Measurements from ENCODE around the gene CTAGE15. TPM values are rescaled to one million over a fixed set of nuclear protein-coding genes. Genes with fewer than 3 reads are reported as not detected.
"Not testable (repeated sequence)": the region's sequence is repeated elsewhere in the genome, so short reads cannot be mapped to it uniquely, and the experiment has no call there.

The CTAGE15 gene
- total RNA-seq, 2 experiments from 2014 or later = not detected

- CTCF ChIA-PET (ENCODE audit: unreplicated experiment); H3K4me1 ChIP-seq (ENCODE audit: insufficient read depth, low read length, poor library complexity, severe bottlenecking); BruUV-seq (replicated peaks); H3K79me2 ChIP-seq (ENCODE audit: insufficient read depth, low read depth, low read length); POLR2A ChIA-PET; H3K36me3 ChIP-seq (ENCODE audit: insufficient read depth, low read length); H3K9me3 ChIP-seq (ENCODE audit: low read length); H3K27ac ChIP-seq (ENCODE audit: low read depth, low read length, poor library complexity, severe bottlenecking); H3K9me2 ChIP-seq (ENCODE audit: insufficient read depth, low read length); intact Hi-C loops (cut with micrococcal nuclease; ENCODE audit: unreplicated experiment); H3K4me2 ChIP-seq (ENCODE audit: low read length); H3K4me3 ChIP-seq (ENCODE audit: low read depth, low read length, poor library complexity, severe bottlenecking); DNase-seq (ENCODE audit: low spot score); H4K20me1 ChIP-seq (ENCODE audit: insufficient read depth, low read length); H2AFZ ChIP-seq (ENCODE audit: low read length): not testable (repeated sequence)
These were observed 28.1 kb upstream of the CTAGE15 start for GRCh38 chr7:143543288-143544038.

GRCh38 chr7:143555968-143556367, 15.6 kb upstream of the CTAGE15 start:
- CTCF ChIA-PET (ENCODE audit: unreplicated experiment); H3K36me3 ChIP-seq (ENCODE audit: insufficient read depth, low read length); DNase-seq (ENCODE audit: low spot score); intact Hi-C loops (cut with micrococcal nuclease; ENCODE audit: unreplicated experiment); H3K4me3 ChIP-seq (ENCODE audit: low read depth, low read length, poor library complexity, severe bottlenecking); H4K20me1 ChIP-seq (ENCODE audit: insufficient read depth, low read length); H3K9me2 ChIP-seq (ENCODE audit: insufficient read depth, low read length); H3K4me2 ChIP-seq (ENCODE audit: low read length); POLR2A ChIA-PET; H3K9me3 ChIP-seq (ENCODE audit: low read length); H3K79me2 ChIP-seq (ENCODE audit: insufficient read depth, low read depth, low read length); BruUV-seq (replicated peaks); H3K27ac ChIP-seq (ENCODE audit: low read depth, low read length, poor library complexity, severe bottlenecking); H3K4me1 ChIP-seq (ENCODE audit: insufficient read depth, low read length, poor library complexity, severe bottlenecking); H2AFZ ChIP-seq (ENCODE audit: low read length): not testable (repeated sequence)

- BruUV-seq (replicated peaks); CTCF ChIA-PET (ENCODE audit: unreplicated experiment): not testable (repeated sequence)
These were observed 8.3 kb upstream of the CTAGE15 start for GRCh38 chr7:143563306-143563705.

GRCh38 chr7:143566001-143566400, 5.6 kb upstream of the CTAGE15 start:
- BruUV-seq (replicated peaks); POLR2A ChIA-PET; H3K79me2 ChIP-seq (ENCODE audit: insufficient read depth, low read depth, low read length): not testable (repeated sequence)

More at GRCh38 chr7:143563306-143563705, 8.3 kb upstream of the CTAGE15 start:
- H3K36me3 ChIP-seq (ENCODE audit: insufficient read depth, low read length); H3K4me3 ChIP-seq (ENCODE audit: low read depth, low read length, poor library complexity, severe bottlenecking); H3K4me2 ChIP-seq (ENCODE audit: low read length); H4K20me1 ChIP-seq (ENCODE audit: insufficient read depth, low read length); H3K27ac ChIP-seq (ENCODE audit: low read depth, low read length, poor library complexity, severe bottlenecking); POLR2A ChIA-PET; H3K4me1 ChIP-seq (ENCODE audit: insufficient read depth, low read length, poor library complexity, severe bottlenecking); H3K79me2 ChIP-seq (ENCODE audit: insufficient read depth, low read depth, low read length); H3K9me2 ChIP-seq (ENCODE audit: insufficient read depth, low read length); intact Hi-C loops (cut with micrococcal nuclease; ENCODE audit: unreplicated experiment); H2AFZ ChIP-seq (ENCODE audit: low read length); DNase-seq (ENCODE audit: low spot score); H3K9me3 ChIP-seq (ENCODE audit: low read length): not testable (repeated sequence)

GRCh38 chr7:143588183-143588582, 16.6 kb downstream of the CTAGE15 start:
- H3K36me3 ChIP-seq (ENCODE audit: insufficient read depth, low read length); H2AFZ ChIP-seq (ENCODE audit: low read length); BruUV-seq (replicated peaks); H4K20me1 ChIP-seq (ENCODE audit: insufficient read depth, low read length); H3K9me2 ChIP-seq (ENCODE audit: insufficient read depth, low read length); DNase-seq (ENCODE audit: low spot score); H3K27ac ChIP-seq (ENCODE audit: low read depth, low read length, poor library complexity, severe bottlenecking); H3K4me1 ChIP-seq (ENCODE audit: insufficient read depth, low read length, poor library complexity, severe bottlenecking); POLR2A ChIA-PET; H3K4me2 ChIP-seq (ENCODE audit: low read length); intact Hi-C loops (cut with micrococcal nuclease; ENCODE audit: unreplicated experiment); H3K79me2 ChIP-seq (ENCODE audit: insufficient read depth, low read depth, low read length); H3K9me3 ChIP-seq (ENCODE audit: low read length); CTCF ChIA-PET (ENCODE audit: unreplicated experiment); H3K4me3 ChIP-seq (ENCODE audit: low read depth, low read length, poor library complexity, severe bottlenecking): not testable (repeated sequence)

More at GRCh38 chr7:143566001-143566400, 5.6 kb upstream of the CTAGE15 start:
- DNase-seq (ENCODE audit: low spot score); H2AFZ ChIP-seq (ENCODE audit: low read length); H4K20me1 ChIP-seq (ENCODE audit: insufficient read depth, low read length); H3K27ac ChIP-seq (ENCODE audit: low read depth, low read length, poor library complexity, severe bottlenecking); H3K9me2 ChIP-seq (ENCODE audit: insufficient read depth, low read length); H3K4me2 ChIP-seq (ENCODE audit: low read length); H3K4me3 ChIP-seq (ENCODE audit: low read depth, low read length, poor library complexity, severe bottlenecking); CTCF ChIA-PET (ENCODE audit: unreplicated experiment); H3K9me3 ChIP-seq (ENCODE audit: low read length); H3K36me3 ChIP-seq (ENCODE audit: insufficient read depth, low read length); H3K4me1 ChIP-seq (ENCODE audit: insufficient read depth, low read length, poor library complexity, severe bottlenecking); intact Hi-C loops (cut with micrococcal nuclease; ENCODE audit: unreplicated experiment): not testable (repeated sequence)

GRCh38 chr7:143589897-143590296, 18.3 kb downstream of the CTAGE15 start:
- DNase-seq (ENCODE audit: low spot score); H2AFZ ChIP-seq (ENCODE audit: low read length); CTCF ChIA-PET (ENCODE audit: unreplicated experiment); H4K20me1 ChIP-seq (ENCODE audit: insufficient read depth, low read length); H3K27ac ChIP-seq (ENCODE audit: low read depth, low read length, poor library complexity, severe bottlenecking); H3K9me3 ChIP-seq (ENCODE audit: low read length); intact Hi-C loops (cut with micrococcal nuclease; ENCODE audit: unreplicated experiment); H3K4me2 ChIP-seq (ENCODE audit: low read length); H3K4me3 ChIP-seq (ENCODE audit: low read depth, low read length, poor library complexity, severe bottlenecking); POLR2A ChIA-PET; H3K79me2 ChIP-seq (ENCODE audit: insufficient read depth, low read depth, low read length); H3K4me1 ChIP-seq (ENCODE audit: insufficient read depth, low read length, poor library complexity, severe bottlenecking); H3K36me3 ChIP-seq (ENCODE audit: insufficient read depth, low read length); H3K9me2 ChIP-seq (ENCODE audit: insufficient read depth, low read length); BruUV-seq (replicated peaks): not testable (repeated sequence)
